B cell (primary cell): ENCODE measurements around the gene CDX1. TPM values are rescaled to one million over a fixed set of nuclear protein-coding genes. Genes with fewer than 3 reads are reported as not detected.

ENCODE experiments used
- ATAC-seq: fragments of 200-7000 bp; cut with Tn5 transposase; one replicate; pipeline ENCODE4 v1.10.0; 2021; ENCODE audit warnings: low read depth, mild to moderate bottlenecking, moderate number of reproducible peaks, moderate library complexity
- CTCF ChIA-PET: fragments of 350-600 bp; sonication (Branson Sonifier 250); formaldehyde crosslinking; loops from one replicate; lab custom pipeline; 2021; ENCODE audit warnings: antibody characterized with exemption, inconsistent platforms; lab: Charles Lee
- POLR2A ChIA-PET: fragments of 350-600 bp; sonication (Branson Sonifier 250); formaldehyde crosslinking; loops from one replicate; lab custom pipeline; 2021; ENCODE audit warnings: antibody characterized with exemption; lab: Charles Lee
- DNase-seq: peaks from one replicate; pipeline ENCODE4 v3.0.0; 2013
- H2AFZ ChIP-seq: 2 replicates; pipeline ENCODE4 v1.6.1; 2012; ENCODE audit warnings: mild to moderate bottlenecking, low read depth, low read length; ENCODE audit not compliant: insufficient read depth, poor library complexity, severe bottlenecking
- H3K27ac ChIP-seq, 2 donors: 1 replicate in 1 of 2; 2 replicates in 1 of 2; pipeline ENCODE4 v1.5.1; 2012 to 2013; ENCODE audit warnings: low read length in 2 of 2, mild to moderate bottlenecking in 2 of 2, moderate library complexity in 1 of 2
- H3K27me3 ChIP-seq, 4 experiments: fragments of 200-600 bp in 1 of 4; sonication (generic) in 1 of 4; replicated peaks in 1 of 4; 1 replicate in 2 of 4; 2 replicates in 2 of 4; pipeline versions ENCODE4 v1.6.1 to v1.7.0; 2013 to 2016; ENCODE audit warnings: low read length in 3 of 4, mild to moderate bottlenecking in 2 of 4, mixed read lengths in 1 of 4, moderate library complexity in 1 of 4; ENCODE audit not compliant: insufficient read depth in 4 of 4, control insufficient read depth in 3 of 4; ENCODE audit errors: control extremely low read depth in 1 of 4
- H3K36me3 ChIP-seq, 2 experiments: replicated peaks in 1 of 2; 1 replicate in 1 of 2; 2 replicates in 1 of 2; pipeline versions ENCODE4 v1.6.1 to v1.7.1; 2013; ENCODE audit warnings: low read length in 1 of 2; ENCODE audit not compliant: insufficient read depth in 2 of 2, control insufficient read depth in 1 of 2; ENCODE audit errors: control extremely low read depth in 1 of 2, extremely low read depth in 1 of 2
- H3K4me1 ChIP-seq, 2 donors: fragments of 200-600 bp in 1 of 2; sonication (generic) in 1 of 2; 1 replicate in 1 of 2; 2 replicates in 1 of 2; pipeline versions ENCODE4 v1.5.1 to v1.6.1; 2013 to 2017; ENCODE audit warnings: low read length in 2 of 2; ENCODE audit not compliant: control insufficient read depth in 2 of 2, insufficient read depth in 2 of 2
- H3K4me2 ChIP-seq: replicated peaks from 2 replicates; pipeline ENCODE3; 2012; ENCODE audit warnings: mild to moderate bottlenecking, low read depth, low read length; ENCODE audit not compliant: poor library complexity, severe bottlenecking
- H3K4me3 ChIP-seq, 5 experiments: fragments of 200-600 bp in 1 of 5; sonication (generic) in 1 of 5; 1 replicate in 3 of 5; 2 replicates in 2 of 5; pipeline versions ENCODE4 v1.5.1 to v1.7.0; 2011 to 2016; ENCODE audit warnings: low read length in 4 of 5, mild to moderate bottlenecking in 4 of 5, low read depth in 2 of 5, control low read depth in 1 of 5, moderate library complexity in 1 of 5; ENCODE audit not compliant: insufficient read depth in 1 of 5; ENCODE audit errors: control extremely low read depth in 1 of 5, extremely low read depth in 1 of 5
- H3K79me2 ChIP-seq: fragments of 200-600 bp; sonication (generic); one replicate; pipeline ENCODE4 v1.6.0; 2016; ENCODE audit warnings: low read length; ENCODE audit not compliant: control insufficient read depth, insufficient read depth
- H3K9ac ChIP-seq: fragments of 200-600 bp; sonication (generic); 2 replicates; pipeline ENCODE4 v1.6.1; 2017; ENCODE audit warnings: mild to moderate bottlenecking, low read length, moderate library complexity
- H3K9me3 ChIP-seq, 3 donors: one replicate each; pipeline versions ENCODE4 v1.6.1 to v1.7.1; 2013; ENCODE audit warnings: low read length in 2 of 3; ENCODE audit not compliant: control insufficient read depth in 2 of 3, insufficient read depth in 1 of 3; ENCODE audit errors: control extremely low read depth in 1 of 3
- H4K20me1 ChIP-seq: 2 replicates; pipeline ENCODE4 v1.6.0; 2012; ENCODE audit warnings: mild to moderate bottlenecking, low read length; ENCODE audit not compliant: insufficient read depth, control insufficient read depth, poor library complexity, severe bottlenecking
- H3K27ac Mint-ChIP-seq: one replicate; pipeline ENCODE4 v1.8.0; 2021; ENCODE audit warnings: mixed read lengths
- H3K27me3 Mint-ChIP-seq: one replicate; pipeline ENCODE4 v1.8.0; 2021; ENCODE audit warnings: mixed read lengths
- H3K4me1 Mint-ChIP-seq: one replicate; pipeline ENCODE4 v1.8.0; 2021; ENCODE audit warnings: mixed read lengths
- H3K4me3 Mint-ChIP-seq: one replicate; pipeline ENCODE4 v1.8.0; 2021; ENCODE audit warnings: mixed read lengths
- H3K9me3 Mint-ChIP-seq: one replicate; pipeline ENCODE4 v1.8.0; 2022; ENCODE audit warnings: mixed read lengths; ENCODE audit not compliant: insufficient read depth
- CTCF ChIP-seq: fragments of 200-600 bp; IDR thresholded peaks from one replicate; pipeline ENCODE4 v1.8.0; 2022; ENCODE audit warnings: antibody characterized with exemption, mild to moderate bottlenecking
- EZH2 ChIP-seq: IDR thresholded peaks from 2 replicates; pipeline ENCODE4 v1.6.1; 2012; ENCODE audit warnings: borderline replicate concordance, low read depth, mild to moderate bottlenecking, moderate library complexity, low read length; ENCODE audit not compliant: insufficient read depth, poor library complexity, severe bottlenecking
- WGBS: methylation state at CpG from one replicate; pipeline ENCODE4 v1.1.5; 2013; ENCODE audit warnings: missing lambda C conversion rate; ENCODE audit not compliant: insufficient coverage; 5-methylcytosine and 5-hydroxymethylcytosine counted together
- intact Hi-C: fragments of 100-400 bp; cut with micrococcal nuclease; formaldehyde crosslinking; loops from one replicate; pipeline ENCODE4 v1.10.0; 2022
- polyA plus RNA-seq: library from polyadenylated mRNA; depleted of rRNA; stranded (reverse); fragments of >200 nt; gene quantifications from 2 replicates; pipeline ENCODE4 v1.2.3, GENCODE V29; 2012
- total RNA-seq, 2 donors: library from RNA; stranded (reverse); fragments of 120-200 nt in 1 of 2; gene quantifications; 1 replicate in 1 of 2; 2 replicates in 1 of 2; pipeline versions ENCODE4 v1.2.3 to v1.2.4, GENCODE V29; 2013 to 2022

CDX1 gene
- total and polyA plus RNA-seq, 2 donors (not counting 1 experiment from before 2014, with no cell fraction given), result not detected

- Histone ChIP-seq H3K4me2 (no peak overlapping the region), H3K4me3 (no peak overlapping the region), H3K36me3 (no peaks in the 10 kb centered on the region), H4K20me1 (no peaks in the 10 kb centered on the region), H3K27ac (no peak overlapping the region), H3K79me2 (no peaks in the 10 kb centered on the region), H3K4me1 (no peaks in the 10 kb centered on the region), H3K27me3 (no peaks in the 10 kb centered on the region), H3K9me3 (no peaks in the 10 kb centered on the region), H2AFZ (no peak overlapping the region), H3K9ac (no peak overlapping the region)
- POLR2A ChIA-PET, result no interaction called here
- Mint-ChIP-seq H3K27me3 (no peaks in the 10 kb centered on the region), H3K9me3 (no peaks in the 10 kb centered on the region), H3K27ac (no peak overlapping the region), H3K4me1 (no peaks in the 10 kb centered on the region), H3K4me3 (no peak overlapping the region)
- DNase-seq, result no peak
- intact Hi-C loops, result no loop called here
- CTCF ChIA-PET, result interaction anchor here (1.1 kb wide), 1 partner anchor 44 kb away, joined by 3 read pairs; no protein-coding TSS in a partner anchor
- no peak for TF ChIP-seq EZH2
- no peak for TF ChIP-seq CTCF
- no peak for ATAC-seq
- 61% methylated on average over 7 of the region's 10 CpGs for WGBS
Observed at GRCh38 chr5:150119421-150120061, 47.0 kb upstream of the CDX1 start.

- Histone ChIP-seq H2AFZ (no peak overlapping the region), H3K9ac (no peak overlapping the region), H3K27me3 (no peaks in the 10 kb centered on the region), H3K4me2 (no peak overlapping the region), H3K79me2 (no peaks in the 10 kb centered on the region), H3K36me3 (no peaks in the 10 kb centered on the region), H4K20me1 (no peaks in the 10 kb centered on the region), H3K4me1 (no peaks in the 10 kb centered on the region), H3K4me3 (no peak overlapping the region), H3K9me3 (no peaks in the 10 kb centered on the region), H3K27ac (no peak overlapping the region)
- no peak for TF ChIP-seq CTCF
- no peak for TF ChIP-seq EZH2
- Mint-ChIP-seq H3K4me3 (no peak overlapping the region), H3K9me3 (no peaks in the 10 kb centered on the region), H3K27me3 (no peaks in the 10 kb centered on the region), H3K4me1 (no peaks in the 10 kb centered on the region), H3K27ac (no peak overlapping the region)
- whole genome bisulfite sequencing, result 100% methylated on average over 1 of the region's 3 CpGs
- ATAC-seq, result no peak
- no peak for DNase-seq
- ChIA-PET CTCF (interaction anchor here (1.1 kb wide), 1 partner anchor 45 kb away, joined by 3 read pairs; no protein-coding TSS in a partner anchor), POLR2A (no interaction called here)
- intact Hi-C loops, result no loop called here
Observed at GRCh38 chr5:150120062-150120441, 46.5 kb upstream of the CDX1 start.
